IPS DF 4.7 (cell line): ENCODE results near the gene SLC25A13.
A peak's percentile ranks its signal among the peaks of the same experiment; 100 is the strongest.
"Not testable (repeated sequence)": the region's sequence is repeated elsewhere in the genome, so short reads cannot be mapped to it uniquely, and the experiment has no call there.

Experiments
- DNase-seq: peaks from one replicate; pipeline ENCODE4 v3.0.0-alpha.2; 2013; ENCODE audit warnings: low spot score; ENCODE audit errors: extremely low read depth

The SLC25A13 gene

GRCh38 chr7:96173781-96174180 lies 148.1 kb downstream of the SLC25A13 start:
- DNase-seq, result no peak

- no peak for DNase-seq
Measured at GRCh38 chr7:96169439-96169838, 152.5 kb downstream of the SLC25A13 start.

GRCh38 chr7:96167424-96167823 lies 154.5 kb downstream of the SLC25A13 start:
- no peak for DNase-seq

GRCh38 chr7:96161897-96162296 lies 160.0 kb downstream of the SLC25A13 start:
- DNase-seq, result no peak

- DNase-seq, result no peak
Measured at GRCh38 chr7:96157856-96158255, 164.0 kb downstream of the SLC25A13 start.

- DNase-seq, result not testable (repeated sequence)
Measured at GRCh38 chr7:96154506-96154905, 167.4 kb downstream of the SLC25A13 start.

- no peak for DNase-seq
Measured at GRCh38 chr7:96152706-96153105, 169.2 kb downstream of the SLC25A13 start.

- no peak for DNase-seq
Measured at GRCh38 chr7:96151889-96152288, 170.0 kb downstream of the SLC25A13 start.

- DNase-seq, result no peak
Measured at GRCh38 chr7:96144260-96144526, 177.7 kb downstream of the SLC25A13 start.

- DNase-seq, result peak; percentile 91
Measured at GRCh38 chr7:96143495-96144259, 178.2 kb downstream of the SLC25A13 start.

GRCh38 chr7:96136600-96137239 lies 185.2 kb downstream of the SLC25A13 start:
- no peak for DNase-seq

- DNase-seq, result no peak
Measured at GRCh38 chr7:96135241-96135640, 186.7 kb downstream of the SLC25A13 start.

- DNase-seq, result no peak
Measured at GRCh38 chr7:96131525-96131924, 190.4 kb downstream of the SLC25A13 start.

- no peak for DNase-seq
Measured at GRCh38 chr7:96127746-96128145, 194.2 kb downstream of the SLC25A13 start.

GRCh38 chr7:96126382-96126781 lies 195.5 kb downstream of the SLC25A13 start:
- DNase-seq, result no peak

- DNase-seq, result no peak
Measured at GRCh38 chr7:96122746-96123145, 199.2 kb downstream of the SLC25A13 start.

GRCh38 chr7:96121752-96122151 lies 200.1 kb downstream of the SLC25A13 start:
- no peak for DNase-seq

GRCh38 chr7:96120445-96121225 lies 201.3 kb downstream of the SLC25A13 start:
- DNase-seq, result no peak

GRCh38 chr7:96118449-96119001 lies 203.4 kb downstream of the SLC25A13 start:
- DNase-seq, result no peak

- DNase-seq, result no peak
Measured at GRCh38 chr7:96116173-96116572, 205.7 kb downstream of the SLC25A13 start.

- DNase-seq, result no peak
Measured at GRCh38 chr7:96114190-96114589, 207.7 kb downstream of the SLC25A13 start.

- DNase-seq, result no peak
Measured at GRCh38 chr7:96111405-96111804, 210.5 kb downstream of the SLC25A13 start.
